ENCODE results near the gene ATP9A. TPM values are rescaled to one million over a fixed set of nuclear protein-coding genes. Genes with fewer than 3 reads are reported as not detected.

The ATP9A gene, protein sequence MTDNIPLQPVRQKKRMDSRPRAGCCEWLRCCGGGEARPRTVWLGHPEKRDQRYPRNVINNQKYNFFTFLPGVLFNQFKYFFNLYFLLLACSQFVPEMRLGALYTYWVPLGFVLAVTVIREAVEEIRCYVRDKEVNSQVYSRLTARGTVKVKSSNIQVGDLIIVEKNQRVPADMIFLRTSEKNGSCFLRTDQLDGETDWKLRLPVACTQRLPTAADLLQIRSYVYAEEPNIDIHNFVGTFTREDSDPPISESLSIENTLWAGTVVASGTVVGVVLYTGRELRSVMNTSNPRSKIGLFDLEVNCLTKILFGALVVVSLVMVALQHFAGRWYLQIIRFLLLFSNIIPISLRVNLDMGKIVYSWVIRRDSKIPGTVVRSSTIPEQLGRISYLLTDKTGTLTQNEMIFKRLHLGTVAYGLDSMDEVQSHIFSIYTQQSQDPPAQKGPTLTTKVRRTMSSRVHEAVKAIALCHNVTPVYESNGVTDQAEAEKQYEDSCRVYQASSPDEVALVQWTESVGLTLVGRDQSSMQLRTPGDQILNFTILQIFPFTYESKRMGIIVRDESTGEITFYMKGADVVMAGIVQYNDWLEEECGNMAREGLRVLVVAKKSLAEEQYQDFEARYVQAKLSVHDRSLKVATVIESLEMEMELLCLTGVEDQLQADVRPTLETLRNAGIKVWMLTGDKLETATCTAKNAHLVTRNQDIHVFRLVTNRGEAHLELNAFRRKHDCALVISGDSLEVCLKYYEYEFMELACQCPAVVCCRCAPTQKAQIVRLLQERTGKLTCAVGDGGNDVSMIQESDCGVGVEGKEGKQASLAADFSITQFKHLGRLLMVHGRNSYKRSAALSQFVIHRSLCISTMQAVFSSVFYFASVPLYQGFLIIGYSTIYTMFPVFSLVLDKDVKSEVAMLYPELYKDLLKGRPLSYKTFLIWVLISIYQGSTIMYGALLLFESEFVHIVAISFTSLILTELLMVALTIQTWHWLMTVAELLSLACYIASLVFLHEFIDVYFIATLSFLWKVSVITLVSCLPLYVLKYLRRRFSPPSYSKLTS
- total RNA-seq (2021; fragmentation: NEBNext Ultra II Directional; extraction: Animal tissue kit (Norgen Biotek cat#: 25700)), result 6.4 and 7.7 TPM in 2 replicates
- polyA plus RNA-seq (2011; rRNA removed), result 4.6 and 5.0 TPM in 2 replicates
- polyA plus RNA-seq (2011; cell fraction: cytosol; rRNA removed), result 4.6 TPM
- 6.1 TPM for polyA plus RNA-seq (2011; cell fraction: nucleus; rRNA removed)
- 5.0 to 6.7 TPM (median 5.6 TPM) in 4 replicates for polyA plus RNA-seq (2012, experiment 1 of 2)
- polyA plus RNA-seq (2012, experiment 2 of 2), result 0.60 TPM
- polyA plus RNA-seq (2013, experiment 1 of 2), result 4.0 TPM
- polyA plus RNA-seq (2013, experiment 2 of 2), result 4.1 TPM
- polyA minus RNA-seq (2011; rRNA and poly(A)+ RNA removed), result 14.9 and 20.6 TPM in 2 replicates
- 7.3 TPM for polyA minus RNA-seq (2011; cell fraction: cytosol; rRNA and poly(A)+ RNA removed)
- 8.1 TPM for polyA minus RNA-seq (2011; cell fraction: nucleus; rRNA and poly(A)+ RNA removed)
- long read RNA-seq, experiment 1, partial matches to known transcripts, result 2 of 6 reads
- long read RNA-seq, experiment 1, other reads (novel, unspliced or antisense), result 4 of 6 reads
- long read RNA-seq, experiment 2, result 0 reads

DNA sequence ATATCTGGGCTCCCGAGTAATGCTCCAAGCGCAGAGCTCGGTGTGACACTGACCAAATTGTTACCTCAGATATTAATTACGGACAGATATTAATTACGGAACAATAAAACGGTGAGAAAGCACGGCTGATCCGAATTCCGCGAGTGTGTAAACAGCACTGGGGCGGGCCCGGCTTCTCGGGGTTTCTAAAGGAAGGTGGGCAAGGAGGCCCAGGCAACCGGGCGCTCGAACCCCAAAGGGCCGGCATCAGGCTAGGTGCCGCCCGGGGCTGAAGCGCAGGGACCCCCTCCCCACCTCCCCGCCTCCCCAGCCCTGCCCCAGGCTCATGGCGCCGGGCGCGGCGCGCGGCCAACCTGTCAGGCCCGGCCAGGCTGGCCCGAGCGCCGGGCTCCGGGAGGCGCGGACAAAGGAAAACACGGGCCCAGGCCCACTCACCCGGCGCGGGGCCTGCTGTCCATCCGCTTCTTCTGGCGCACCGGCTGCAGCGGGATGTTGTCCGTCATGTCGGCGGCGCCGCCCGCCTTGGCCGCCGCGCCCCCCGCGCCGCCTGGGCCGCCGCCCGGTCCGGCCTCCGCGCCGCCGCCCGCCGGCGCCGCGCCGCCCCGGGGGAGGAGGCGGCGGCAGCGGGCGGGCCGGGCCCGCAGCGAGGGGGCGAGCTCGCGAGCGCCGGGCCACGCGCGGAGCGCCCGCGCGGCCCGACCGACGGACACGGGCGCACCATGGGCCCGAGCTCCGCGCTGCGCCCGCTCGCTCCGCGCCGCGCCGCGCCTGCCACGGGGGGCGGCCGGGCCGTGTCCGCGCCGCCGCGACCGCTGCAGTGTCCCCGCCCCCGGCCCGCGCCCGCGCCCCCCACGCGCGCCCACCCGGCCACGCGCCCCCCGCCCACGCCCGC is at the start of gene ATP9A:
ATP9A (minus strand) TSS at position 524 of the 892 bp plus-strand sequence; CDS start at position 503, 21 bp downstream.
- peaks cover 0 to 3% of the 10 kb centered on the region in 2 experiments for H4K20me1 ChIP-seq (replicated peaks in 1 of 2; ENCODE audit: control insufficient read depth in 1 of 2, insufficient read depth in 2 of 2, low read length in 2 of 2)
- no peaks in the 10 kb centered on the region for H3K79me2 ChIP-seq (ENCODE audit: control insufficient read depth in 1 of 2, insufficient read depth in 2 of 2, low read length in 2 of 2)
- no peaks in the 10 kb centered on the region for H3K79me1 ChIP-seq (ENCODE audit: low read depth, low read length)
- H2BK12ac ChIP-seq (ENCODE audit: low read depth, low read length), result peak within 1 kb of the TSS; percentile 86; the same call in 1 of the 2 replicates
- H3K27ac ChIP-seq (ENCODE audit: low read depth, low read length), result no peak within 1 kb of the TSS
- no peak within 1 kb of the TSS; the same call in 1 of the 2 replicates for H2BK20ac ChIP-seq (ENCODE audit: low read length)
- no peaks in the 10 kb centered on the region for H3K9me3 ChIP-seq (ENCODE audit: insufficient read depth in 2 of 2, low read depth in 1 of 2, low read length in 1 of 2)
- H3K36me3 ChIP-seq (ENCODE audit: control insufficient read depth in 2 of 4, insufficient read depth in 4 of 4, low read length in 3 of 4), result no peaks in the 10 kb centered on the region
- DNase-seq (ENCODE audit: low read depth in 1 of 2, low spot score in 2 of 2) (peak in 1 of 2 experiments; percentile 61), FAIRE-seq (no peak)
- ChIA-PET POLR2A (ENCODE audit: partially characterized antibody) (interaction anchor here (0.9 to 2.0 kb wide), 7 partner anchors 10 to 34 kb away, joined by 3 to 12 read pairs (median 4); partner anchors contain the start of gene SALL4), CTCF (ENCODE audit: partially characterized antibody) (interaction anchor here (0.7 to 0.9 kb wide), 4 partner anchors 9 to 30 kb away, joined by 3 read pairs; no protein-coding TSS in a partner anchor)
- H3K56ac ChIP-seq (replicated peaks; ENCODE audit: insufficient read length, low read depth, low read length), result peak within 1 kb of the TSS; percentile 82
- peak within 1 kb of the TSS; percentile 63; the same call in 1 of the 2 replicates for H2AFZ ChIP-seq (ENCODE audit: low read length)
- H2BK5ac ChIP-seq (ENCODE audit: low read depth, low read length), result no peak within 1 kb of the TSS
- H3K23ac ChIP-seq (ENCODE audit: insufficient read length), result peak within 1 kb of the TSS; percentile 12
- peak within 1 kb of the TSS; percentile 29 for H4K5ac ChIP-seq (ENCODE audit: insufficient read length, low read depth, low read length)
- peak within 1 kb of the TSS; percentile 47 to 73 (median 70) for H3K4me3 ChIP-seq (ENCODE audit: extremely low read depth in 1 of 4, insufficient read depth in 2 of 4, low read depth in 3 of 4, low read length in 4 of 4)
- peak within 1 kb of the TSS; percentile 70 to 96 for H3K4me2 ChIP-seq (ENCODE audit: insufficient read depth in 1 of 2, low read depth in 2 of 2, low read length in 2 of 2)
- H3K4me1 ChIP-seq (replicated peaks in 1 of 4; ENCODE audit: control insufficient read depth in 3 of 4, insufficient read depth in 4 of 4, low read length in 3 of 4), result peaks cover 0 to 2% (median 0%) of the 10 kb centered on the region in 4 experiments; a peak in 1 of 7 replicates
- H3K4ac ChIP-seq (replicated peaks; ENCODE audit: insufficient read length, low read depth, low read length), result peak within 1 kb of the TSS; percentile 74
- peak within 1 kb of the TSS; percentile 78 for H3K18ac ChIP-seq (ENCODE audit: extremely low read depth, low read length)
- H4K8ac ChIP-seq (ENCODE audit: extremely low read depth, insufficient read depth, low read length), result peak within 1 kb of the TSS; percentile 83
- peak within 1 kb of the TSS; percentile 47; the same call in 1 of the 2 replicates for H2AK5ac ChIP-seq (ENCODE audit: low read depth, low read length)
- no peak within 1 kb of the TSS for H3K14ac ChIP-seq (ENCODE audit: insufficient read length)
- peak within 1 kb of the TSS; percentile 81 for H4K91ac ChIP-seq (replicated peaks; ENCODE audit: insufficient read length, low read length)
- H3K9ac ChIP-seq (replicated peaks in 1 of 4; ENCODE audit: extremely low read depth in 1 of 4, low read depth in 3 of 4, low read length in 3 of 4), result peak within 1 kb of the TSS in 2 of 4 experiments; percentile 29 to 45; a peak in 2 of 7 replicates
- H3K27me3 ChIP-seq (replicated peaks in 1 of 4; ENCODE audit: control insufficient read depth in 3 of 4, extremely low read depth in 1 of 4, insufficient read depth in 3 of 4, low read length in 3 of 4), result no peaks in the 10 kb centered on the region; a peak in 1 of 7 replicates
- 1% methylated on average over 24 of the region's 131 CpGs; no CpG with 5 or more reads in 1 of the 2 experiments for WGBS, 2 experiments (ENCODE audit: extremely low coverage in 1 of 2, insufficient coverage in 1 of 2, insufficient read length in 1 of 2, insufficient replicate concordance in 2 of 2, low coverage in 1 of 2, low lambda C conversion rate in 2 of 2, missing lambda C conversion rate in 1 of 2)
- no peak within 1 kb of the TSS for H2BK120ac ChIP-seq (replicated peaks; ENCODE audit: low read depth, low read length)
- peaks cover 6% of the 10 kb centered on the region; the same call in 1 of the 2 replicates for H3K23me2 ChIP-seq (ENCODE audit: low read depth, low read length)
- H2BK15ac ChIP-seq (ENCODE audit: low read length), result no peak within 1 kb of the TSS; the same call in 1 of the 2 replicates
- TF ChIP-seq SIN3A (conservative IDR thresholded peaks at IDR 0.05 in 1 of 2, IDR thresholded peaks at IDR 0.05 in 1 of 2; ENCODE audit: low read depth in 1 of 2, low read length in 2 of 2) (peak in 1 of 2 experiments; percentile 5; a peak in 1 of 4 replicates), KDM1A (IDR thresholded peaks at IDR 0.05; ENCODE audit: borderline replicate concordance, low read length) (no peak)

Data from H1 (cell line).